GM21528 (cell line): ENCODE measurements around the gene GALNT7.
"Not testable (repeated sequence)": the region's sequence is repeated elsewhere in the genome, so short reads cannot be mapped to it uniquely, and the experiment has no call there.

Experiments
- ATAC-seq: cut with Tn5 transposase; IDR thresholded peaks from one replicate; pipeline ENCODE4 v1.9.1; 2021; ENCODE audit warnings: mild to moderate bottlenecking, moderate library complexity; ENCODE audit not compliant: unreplicated experiment, low FRiP score

Gene GALNT7

DNA sequence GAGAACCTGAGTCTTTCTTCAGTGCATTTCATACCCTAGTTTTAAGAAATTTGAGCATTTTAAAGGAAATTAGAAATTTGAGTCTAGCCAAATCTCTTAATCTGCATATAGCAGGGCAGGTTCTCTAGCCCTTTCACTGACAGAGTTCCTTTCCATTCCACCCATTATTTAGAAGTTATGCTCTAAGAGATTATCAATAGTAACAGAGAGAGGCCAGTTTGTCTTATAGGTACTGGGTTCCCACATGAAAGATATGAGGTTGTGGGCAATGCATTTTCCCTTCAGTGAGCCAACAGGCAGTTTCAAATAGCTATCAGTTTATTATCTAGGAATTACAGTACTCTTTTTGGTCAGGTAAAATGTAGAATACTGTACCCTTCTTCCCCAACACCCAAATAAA, 7.3 kb upstream of the GALNT7 start:
- no peak for ATAC-seq

DNA sequence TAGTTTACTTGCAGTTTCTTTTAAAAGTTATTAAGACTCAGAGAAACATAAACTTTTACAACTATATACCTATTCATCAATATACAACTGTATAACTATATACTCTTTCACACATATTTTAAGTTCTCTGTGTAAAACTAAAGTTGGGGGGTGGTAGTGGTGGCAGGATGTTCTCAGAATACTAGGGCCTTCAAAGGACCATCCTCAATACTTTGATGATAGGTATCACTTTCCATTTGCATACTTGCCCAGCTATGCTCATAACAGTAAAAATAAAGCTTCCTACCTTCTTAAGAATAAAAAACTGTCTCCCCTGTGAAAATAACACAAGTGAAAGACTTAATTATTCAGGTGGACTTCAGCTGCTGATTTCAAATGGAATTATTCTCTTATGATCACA, 2.9 kb upstream of the GALNT7 start:
- no peak for ATAC-seq

DNA sequence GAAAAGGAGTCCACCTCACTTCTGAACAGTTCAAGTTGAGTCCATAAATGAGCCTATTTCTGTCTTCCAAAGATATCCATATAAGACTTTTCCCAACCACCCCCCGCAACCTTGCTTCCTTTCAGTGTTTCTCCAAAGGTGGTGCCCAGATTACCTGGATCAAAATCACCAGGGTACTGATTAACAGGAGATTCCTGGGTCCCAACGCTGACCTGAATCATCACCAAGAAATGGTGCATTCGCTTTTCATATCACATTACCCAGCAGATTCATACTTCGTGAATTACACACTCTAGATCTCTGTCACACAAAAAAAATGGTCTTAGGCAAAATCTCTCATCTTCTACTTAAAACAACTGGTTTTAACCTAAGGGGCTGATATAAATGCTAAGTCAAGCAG, 2.1 kb upstream of the GALNT7 start:
- no peak for ATAC-seq

DNA sequence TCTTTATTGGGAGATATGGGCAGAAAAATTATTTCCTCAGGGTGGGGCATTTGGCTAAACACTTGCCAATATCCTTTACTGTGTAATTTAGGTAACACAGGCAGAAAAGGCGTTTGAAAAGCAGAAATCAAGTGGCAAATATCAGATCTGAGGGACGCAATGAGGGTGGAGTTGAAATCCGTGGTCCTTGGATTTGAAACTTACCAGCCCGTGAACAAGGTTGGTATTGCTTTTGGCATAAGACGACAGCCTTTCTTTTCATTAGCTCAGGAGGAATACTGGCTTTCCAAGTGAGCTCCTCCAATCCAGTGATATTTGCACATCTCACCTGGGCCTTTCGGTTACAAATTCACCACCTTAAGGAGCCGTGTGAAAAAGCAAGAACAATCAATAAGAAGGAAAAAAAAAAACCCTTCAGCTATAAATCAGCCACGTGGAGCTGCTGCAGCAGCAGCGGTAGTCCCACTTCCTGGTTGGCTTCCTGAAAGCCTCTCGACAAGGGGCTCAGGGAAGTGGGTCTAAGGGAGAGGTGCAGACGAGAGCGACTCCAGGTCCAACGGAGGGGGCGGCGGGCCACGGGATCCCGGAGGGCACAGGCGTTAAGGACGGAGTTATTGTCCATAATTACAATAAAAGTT, 734 bp upstream of the GALNT7 start:
- peak; percentile 28 for ATAC-seq

DNA sequence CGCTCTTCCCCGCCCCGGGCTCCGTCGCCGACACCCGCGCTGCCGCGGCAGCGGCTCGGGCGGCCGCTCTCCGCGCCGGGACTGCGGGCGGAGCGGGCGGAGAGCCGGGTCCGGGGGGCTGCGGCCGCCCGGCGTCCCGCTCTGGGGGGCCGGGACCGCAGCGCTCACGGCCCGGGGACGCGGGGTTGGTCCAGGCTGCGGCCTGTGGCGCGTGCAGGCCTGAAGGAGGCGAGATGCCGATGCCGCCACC, 492 bp downstream of the GALNT7 start:
- ATAC-seq = no peak

DNA sequence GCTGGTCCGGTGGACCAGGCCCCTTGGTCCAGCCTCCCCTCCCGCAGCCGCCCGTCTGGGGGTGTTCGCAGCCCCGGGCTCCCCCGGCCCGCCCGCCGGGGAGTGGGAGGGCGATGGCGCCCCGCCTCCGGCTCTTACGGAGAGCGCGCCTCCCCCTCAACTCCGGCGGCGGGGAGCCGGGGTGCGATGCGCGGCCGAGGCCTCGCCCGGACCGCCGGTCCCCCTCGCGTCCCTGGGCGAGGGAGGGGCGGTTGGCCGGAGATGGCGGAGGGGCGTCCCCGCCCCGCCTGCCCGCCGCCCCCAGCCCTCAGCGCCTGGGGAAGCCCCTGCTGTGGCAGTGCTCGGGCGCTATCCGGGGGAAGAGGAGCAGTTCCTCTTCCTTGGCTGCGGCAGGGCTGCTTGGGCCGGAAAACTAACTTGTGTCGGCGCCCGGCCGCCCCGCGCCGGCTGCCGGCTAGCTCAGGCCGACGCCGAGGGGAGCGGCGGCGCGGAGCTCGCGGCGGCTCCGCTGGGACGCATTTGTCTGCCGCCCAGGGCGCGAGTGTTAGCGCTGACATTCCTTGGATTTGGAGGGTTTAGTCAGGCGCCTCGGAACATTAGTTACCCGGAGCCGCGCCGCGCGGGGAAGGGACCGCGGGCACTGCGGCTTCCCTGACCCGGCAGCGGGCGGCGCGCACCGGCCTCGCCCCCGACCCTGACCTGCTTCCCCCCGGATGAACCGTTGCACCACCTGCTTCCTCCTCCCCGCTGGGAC, 994 bp downstream of the GALNT7 start:
- ATAC-seq = peak; percentile 65

DNA sequence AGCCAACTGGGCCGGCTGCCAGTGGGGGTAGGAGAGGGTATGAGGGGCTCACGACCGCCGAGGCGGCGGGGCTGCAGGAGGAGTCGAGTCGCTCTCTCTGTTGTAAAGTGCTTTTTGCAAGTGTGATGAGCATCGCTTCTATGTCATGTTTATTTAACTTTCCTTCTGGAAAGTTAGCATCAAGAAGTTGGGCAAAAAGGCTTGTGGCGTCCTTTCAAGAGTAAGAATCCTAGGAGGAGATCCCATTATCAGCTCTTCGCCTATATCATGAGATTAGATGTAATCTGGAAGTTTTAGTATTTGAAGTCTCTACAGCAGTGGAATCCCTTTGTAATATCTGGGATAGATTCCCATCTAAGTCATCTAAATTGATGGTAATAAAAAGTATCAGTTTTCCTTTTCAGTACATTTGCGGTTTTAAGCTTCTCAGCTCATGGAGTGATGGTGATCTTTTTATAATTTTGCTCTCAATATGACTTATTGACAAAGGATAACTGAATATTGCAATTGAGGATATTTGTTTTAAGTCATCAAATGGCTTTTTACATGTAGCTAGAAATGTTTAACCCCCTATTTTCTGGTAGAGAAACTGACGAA, 1.7 kb downstream of the GALNT7 start:
- no peak for ATAC-seq

DNA sequence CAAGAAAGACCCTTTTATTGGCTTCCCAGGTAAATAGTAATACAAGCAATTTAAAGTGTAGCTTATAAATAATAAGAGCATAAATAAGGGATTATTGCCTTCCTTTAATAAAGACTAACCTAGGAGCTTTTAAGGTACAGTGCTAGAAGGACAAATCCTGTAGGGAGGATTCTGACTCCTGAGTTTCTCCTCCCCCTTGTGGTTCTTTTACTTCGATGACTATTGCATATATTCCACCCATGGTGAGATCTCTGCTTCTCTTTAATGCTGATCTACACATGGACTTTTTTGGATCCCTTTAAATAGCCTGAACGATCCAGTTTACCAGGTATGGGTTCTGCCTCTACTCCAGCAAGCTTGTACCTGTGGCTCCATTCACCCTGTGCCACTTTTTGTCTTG, 2.5 kb downstream of the GALNT7 start:
- ATAC-seq = no peak

DNA sequence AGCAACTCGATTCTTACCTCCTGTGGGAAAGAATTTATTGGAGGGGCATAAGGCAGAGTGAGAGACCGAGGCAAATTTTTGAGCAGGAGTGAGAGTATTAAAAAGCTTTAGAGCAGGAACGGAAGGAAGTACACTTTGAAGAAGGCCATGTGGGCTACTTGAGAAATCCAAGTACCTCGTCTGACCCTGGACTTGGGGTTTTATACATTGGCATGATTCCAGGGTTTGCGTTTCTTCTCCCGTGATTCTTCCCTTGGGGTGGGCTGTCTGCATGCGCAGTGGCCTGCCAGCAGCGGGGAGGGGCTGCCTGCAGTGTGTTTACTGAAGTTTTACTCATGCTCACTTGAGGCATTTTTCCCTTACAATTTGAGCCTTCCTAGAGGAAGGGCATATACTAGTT, 3.4 kb downstream of the GALNT7 start:
- ATAC-seq = no peak

DNA sequence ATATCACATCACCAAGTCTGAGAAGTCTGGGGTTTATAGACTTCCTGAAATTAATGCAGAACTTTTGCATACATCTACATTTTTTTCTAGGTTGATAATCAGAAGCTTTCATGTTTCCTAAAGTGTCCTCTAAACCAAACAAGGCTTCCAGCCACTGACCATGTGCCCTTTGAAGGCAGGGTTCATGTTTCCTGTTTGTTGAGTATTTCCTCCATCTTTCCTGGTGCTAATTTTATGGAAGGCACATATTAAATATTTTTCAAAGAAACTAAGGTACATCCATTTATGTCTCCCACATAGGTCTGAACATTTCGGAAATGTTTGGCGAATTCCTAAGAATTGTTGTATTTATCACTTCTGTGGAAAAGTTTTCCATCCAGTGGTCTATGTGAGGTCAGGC, 5.6 kb downstream of the GALNT7 start:
- ATAC-seq = no peak

DNA sequence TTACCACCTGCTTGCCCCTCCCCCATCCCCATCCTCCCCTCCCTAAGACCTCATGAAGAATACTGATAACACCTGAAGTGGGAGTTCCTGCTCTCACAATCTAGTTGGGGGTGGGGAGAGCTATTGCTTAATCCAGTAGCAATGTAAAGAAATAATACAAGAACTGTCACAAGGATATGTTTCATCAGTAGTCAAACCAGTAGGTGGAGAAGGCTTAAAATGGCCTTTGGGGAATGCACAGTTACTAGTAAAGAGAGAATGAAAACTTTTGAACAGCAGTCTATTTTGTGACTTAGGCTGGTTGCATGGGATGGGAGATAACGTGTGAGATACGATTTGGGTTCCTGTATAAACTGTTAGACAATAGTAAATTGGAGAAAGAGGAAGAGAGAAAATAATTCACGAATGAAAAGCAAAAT, 6.0 kb downstream of the GALNT7 start:
- ATAC-seq = no peak

DNA sequence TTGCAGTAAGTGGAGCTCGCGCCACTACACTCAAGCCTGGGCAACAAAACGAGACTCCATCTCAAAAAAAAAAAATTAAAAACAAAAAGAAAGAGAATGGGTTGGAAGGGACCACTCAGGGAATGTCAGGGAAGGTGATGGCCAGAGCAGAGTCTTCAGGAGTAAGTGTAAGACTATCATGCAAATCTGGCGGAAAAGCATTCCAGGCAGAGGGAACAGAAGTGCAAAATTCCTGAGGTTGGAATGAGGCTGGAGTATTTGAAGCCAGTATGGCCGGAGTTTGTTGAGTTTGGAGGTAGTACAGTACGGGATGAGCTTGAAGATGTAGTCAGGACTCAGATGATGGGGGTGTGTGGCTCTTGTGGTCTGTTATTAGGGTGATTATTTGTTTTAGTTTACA, 7.4 kb downstream of the GALNT7 start:
- ATAC-seq = no peak

DNA sequence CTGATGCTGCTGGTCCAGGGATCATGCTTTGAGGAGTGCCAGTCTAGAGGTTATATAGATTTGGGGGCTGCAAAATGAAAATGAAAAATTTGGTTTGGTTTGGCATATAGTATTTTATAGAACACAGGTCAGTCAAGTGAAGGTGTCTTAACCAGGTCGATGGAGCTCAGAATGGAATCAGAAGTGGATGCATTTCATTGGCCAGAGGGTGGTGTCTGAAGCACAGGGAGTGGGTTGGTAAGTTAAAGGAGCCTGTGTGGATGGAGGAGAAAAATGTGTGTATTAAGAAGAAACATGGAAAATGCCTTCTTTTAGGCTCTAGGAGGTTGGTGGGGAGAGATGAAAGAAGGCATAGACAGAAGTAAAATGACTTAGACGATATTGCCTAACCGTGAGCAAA, 8.6 kb downstream of the GALNT7 start:
- no peak for ATAC-seq

DNA sequence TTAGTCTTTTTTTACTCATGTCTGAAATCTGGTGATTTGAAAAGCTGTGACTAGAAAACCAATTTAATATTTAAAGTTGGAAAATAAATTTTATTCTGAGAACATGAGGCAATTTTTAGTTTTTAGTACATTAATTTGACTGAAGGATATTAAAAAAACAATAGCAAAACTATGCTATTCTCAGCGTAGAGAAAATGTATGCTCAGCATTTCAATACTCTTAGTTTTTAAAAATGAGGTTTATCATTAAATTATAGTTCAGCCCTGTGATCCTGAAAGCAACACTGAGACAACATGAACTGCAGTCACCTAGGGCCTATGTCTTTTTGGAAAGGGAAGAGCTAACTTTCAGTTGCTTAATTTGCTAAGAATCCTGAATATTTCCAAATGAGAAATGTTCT, 9.5 kb downstream of the GALNT7 start:
- ATAC-seq = no peak

DNA sequence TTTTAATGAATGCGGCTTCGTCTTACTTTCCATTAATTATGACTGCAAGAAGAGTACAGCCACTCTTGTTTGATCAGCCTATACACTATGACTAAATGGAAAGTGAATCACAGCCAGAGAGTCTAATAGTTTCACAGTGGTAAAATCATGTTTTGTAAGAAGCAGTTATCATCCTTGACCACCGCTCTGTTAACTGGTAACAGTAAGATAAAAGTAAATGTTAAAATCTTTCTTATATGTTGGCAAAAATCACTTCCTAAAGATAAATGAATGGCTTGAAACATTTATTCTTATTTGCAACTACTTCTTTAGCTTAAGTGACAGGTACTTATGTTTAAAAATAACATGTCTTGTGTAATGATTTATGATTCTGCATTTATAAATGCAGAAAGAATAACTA, 13.2 kb downstream of the GALNT7 start:
- ATAC-seq = no peak

DNA sequence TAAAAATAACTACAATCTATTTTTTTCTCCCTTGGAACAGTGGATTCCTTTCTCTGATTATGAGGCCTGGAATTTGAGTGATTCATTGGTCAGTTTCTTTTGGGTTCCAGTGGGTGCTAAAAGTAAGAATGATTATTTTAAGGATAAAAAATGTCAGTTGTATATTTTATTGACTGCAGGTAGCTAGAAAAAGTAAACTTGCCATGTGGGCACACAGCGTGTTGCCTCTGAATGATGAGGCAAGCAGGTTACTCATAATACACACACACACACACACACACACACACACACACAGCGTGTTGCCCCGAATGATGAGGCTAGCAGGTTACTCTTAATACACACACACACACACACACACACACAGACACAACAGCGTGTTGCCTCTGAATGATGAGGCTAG, 13.8 kb downstream of the GALNT7 start:
- no peak for ATAC-seq

DNA sequence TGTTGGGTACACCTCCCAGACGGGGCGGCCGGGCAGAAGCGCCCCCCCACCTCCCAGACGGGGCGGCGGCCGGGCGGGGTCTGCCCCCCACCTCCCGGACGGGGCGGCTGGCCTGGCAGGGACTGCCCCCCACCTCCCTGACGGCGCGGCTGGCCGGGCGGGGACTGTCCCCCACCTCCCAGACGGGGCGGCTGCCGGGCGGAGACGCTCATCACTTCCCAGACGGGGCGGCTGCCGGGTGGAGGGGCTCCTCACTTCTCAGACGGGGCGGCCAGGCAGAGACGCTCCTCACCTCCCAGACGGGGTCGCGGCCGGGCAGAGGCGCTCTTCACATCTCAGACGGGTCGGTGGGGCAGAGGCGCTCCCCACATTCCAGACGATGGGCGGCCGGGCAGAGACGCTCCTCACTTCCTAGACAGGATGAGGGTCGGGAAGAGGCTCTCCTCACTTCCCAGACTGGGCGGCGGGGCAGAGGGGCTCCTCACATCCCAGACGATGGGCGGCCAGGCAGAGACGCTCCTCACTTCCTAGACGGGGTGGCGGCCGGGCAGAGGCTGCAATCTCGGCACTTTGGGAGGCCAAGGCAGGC, 15.1 kb downstream of the GALNT7 start:
- ATAC-seq = not testable (repeated sequence)

DNA sequence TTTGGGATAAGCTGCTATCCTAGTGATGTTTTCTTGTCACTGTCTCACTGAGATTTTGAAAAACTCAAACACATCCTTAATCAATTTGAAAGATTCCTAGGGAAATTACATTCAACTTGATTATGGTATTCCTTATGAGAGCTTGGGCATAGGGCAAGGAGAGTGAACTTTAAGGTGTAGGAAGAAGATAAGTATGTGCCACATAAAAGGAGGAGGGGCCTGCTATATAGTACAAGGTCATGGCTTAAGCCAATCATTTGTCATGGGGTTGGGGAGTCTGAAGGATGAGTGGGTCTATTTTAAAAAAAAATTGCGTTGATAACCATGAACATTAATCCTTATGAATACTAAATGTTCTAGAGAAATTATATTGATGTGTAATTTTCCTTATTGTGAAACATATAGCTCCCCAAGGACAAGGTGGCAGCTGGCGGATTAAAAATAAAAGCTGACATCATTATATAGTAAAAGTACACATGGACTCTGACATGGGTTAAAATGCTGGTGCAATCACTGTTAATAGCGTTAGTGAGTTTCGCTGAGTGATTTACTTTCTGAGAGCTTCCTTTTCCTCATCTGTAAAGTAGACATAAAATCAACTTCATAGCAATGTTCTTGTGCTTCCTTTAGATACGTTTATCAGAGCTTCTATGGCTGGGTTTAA, 17.4 kb downstream of the GALNT7 start:
- ATAC-seq = peak; percentile 44

DNA sequence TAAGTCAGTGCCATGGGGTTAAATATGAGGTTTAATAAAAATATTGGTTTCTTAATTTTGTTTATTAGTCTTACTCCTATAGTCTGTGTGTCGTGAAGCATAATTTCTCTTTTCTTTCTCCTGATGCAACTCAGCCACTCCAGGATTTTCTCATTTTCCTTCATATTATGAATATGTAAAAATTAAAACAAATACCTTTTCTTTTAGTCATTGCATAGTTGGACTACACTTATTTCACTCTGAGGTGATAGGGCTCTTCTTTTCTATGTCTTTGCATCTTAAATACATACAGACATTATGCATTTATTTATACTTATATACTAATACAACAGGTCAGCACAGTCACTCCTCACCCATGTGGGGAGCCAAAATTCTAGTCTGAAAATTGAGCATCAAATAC, 19.1 kb downstream of the GALNT7 start:
- ATAC-seq = no peak

DNA sequence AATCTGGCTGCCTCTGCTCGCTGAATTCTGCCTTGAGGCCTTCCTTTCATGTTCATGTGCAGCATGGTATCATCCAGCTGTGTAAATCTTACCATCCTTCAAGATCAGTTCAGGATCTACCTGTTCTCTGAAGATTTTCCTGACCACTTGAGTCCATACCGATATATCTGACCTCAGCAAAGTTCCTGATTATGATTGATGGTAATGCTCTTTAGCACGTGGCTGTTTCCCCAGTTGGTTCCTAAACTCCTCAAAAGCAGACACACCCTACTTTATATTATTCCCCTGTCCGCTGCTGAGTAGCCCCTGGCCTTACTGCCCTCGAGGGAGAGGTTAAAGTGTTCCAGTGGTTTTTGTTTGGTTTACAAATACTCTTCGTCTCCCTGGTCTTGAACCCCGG, 20.0 kb downstream of the GALNT7 start:
- ATAC-seq = no peak

DNA sequence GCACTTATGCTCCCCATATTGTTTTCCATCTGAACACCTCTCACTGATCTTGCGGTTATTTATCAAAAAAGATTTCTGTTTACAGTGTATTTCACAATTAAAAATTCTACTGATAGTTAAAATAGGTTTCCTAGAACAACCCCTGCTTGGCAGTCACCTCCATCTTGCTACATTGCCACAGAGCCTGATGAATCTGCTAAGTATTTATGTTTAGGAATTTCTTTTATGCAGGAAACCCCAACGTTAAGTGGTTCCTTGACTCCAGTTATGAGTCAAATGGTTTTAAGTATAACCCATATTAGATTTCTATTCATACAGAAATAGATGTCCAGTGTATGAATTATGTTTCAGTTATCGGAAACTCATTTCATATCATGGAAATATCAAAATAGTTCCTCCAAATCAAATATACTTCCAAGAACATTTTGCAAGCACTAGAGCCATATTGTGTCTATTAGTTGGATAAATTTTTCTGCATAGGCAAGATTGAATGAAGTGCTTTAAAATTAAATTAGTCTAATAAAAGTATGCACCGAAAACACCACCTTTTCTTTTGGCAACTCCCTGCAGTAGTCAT, 20.6 kb downstream of the GALNT7 start:
- ATAC-seq = no peak
